CD14-positive monocyte (primary cell): ENCODE results near the gene FEZ2. TPM values are rescaled to one million over a fixed set of nuclear protein-coding genes. Genes with fewer than 3 reads are reported as not detected.

Source experiments
- DNase-seq, 3 donors: peaks; one replicate each; pipeline ENCODE4 v3.0.0-alpha.2; 2011 to 2022
- H2AFZ ChIP-seq: 2 replicates; pipeline ENCODE4 v1.6.0; 2012; ENCODE audit warnings: mild to moderate bottlenecking, low read depth, low read length, inconsistent platforms; ENCODE audit not compliant: insufficient read depth, poor library complexity, severe bottlenecking
- H3K27ac ChIP-seq, 2 donors: 1 replicate in 1 of 2; 2 replicates in 1 of 2; pipeline ENCODE4 v1.5.1; 2012 to 2013; ENCODE audit warnings: low read length in 2 of 2, control low read depth in 1 of 2, inconsistent platforms in 1 of 2, low read depth in 1 of 2, mild to moderate bottlenecking in 1 of 2
- H3K27me3 ChIP-seq, 2 donors: one replicate each; pipeline versions ENCODE4 v1.6.0 to v1.6.1; 2011 to 2013; ENCODE audit warnings: low read length in 2 of 2; ENCODE audit not compliant: control insufficient read depth in 2 of 2, insufficient read depth in 2 of 2
- H3K36me3 ChIP-seq, 2 donors: replicated peaks in 1 of 2; 1 replicate in 1 of 2; 2 replicates in 1 of 2; pipeline versions ENCODE4 v1.5.1 to v1.6.1; 2012 to 2013; ENCODE audit warnings: low read length in 2 of 2, control low read depth in 1 of 2, inconsistent platforms in 1 of 2, mild to moderate bottlenecking in 1 of 2; ENCODE audit not compliant: insufficient read depth in 2 of 2, control insufficient read depth in 1 of 2
- H3K4me1 ChIP-seq, 2 donors: 1 replicate in 1 of 2; 2 replicates in 1 of 2; pipeline versions ENCODE4 v1.5.1 to v1.6.1; 2012 to 2013; ENCODE audit warnings: low read length in 2 of 2, control low read depth in 1 of 2, inconsistent platforms in 1 of 2, mild to moderate bottlenecking in 1 of 2, moderate library complexity in 1 of 2; ENCODE audit not compliant: insufficient read depth in 2 of 2, control insufficient read depth in 1 of 2
- H3K4me2 ChIP-seq: replicated peaks from 2 replicates; pipeline ENCODE3; 2012; ENCODE audit warnings: low read length, moderate library complexity, mild to moderate bottlenecking; ENCODE audit not compliant: poor library complexity, severe bottlenecking; ENCODE audit errors: extremely low read depth
- H3K4me3 ChIP-seq, 3 experiments: fragments of 200-600 bp in 1 of 3; sonication (generic) in 1 of 3; replicated peaks in 1 of 3; 1 replicate in 2 of 3; 2 replicates in 1 of 3; pipeline ENCODE4 v1.5.1; 2011 to 2013; ENCODE audit warnings: low read length in 3 of 3, mild to moderate bottlenecking in 3 of 3, control low read depth in 2 of 3, low read depth in 2 of 3, inconsistent platforms in 1 of 3, moderate library complexity in 1 of 3
- H3K79me2 ChIP-seq: 2 replicates; pipeline ENCODE4 v1.6.0; 2012; ENCODE audit warnings: mild to moderate bottlenecking, control low read depth, inconsistent platforms, low read length, moderate library complexity; ENCODE audit not compliant: insufficient read depth
- H3K9ac ChIP-seq: 2 replicates; pipeline ENCODE4 v1.6.0; 2017; ENCODE audit warnings: low read length, mild to moderate bottlenecking; ENCODE audit not compliant: insufficient read depth, poor library complexity, severe bottlenecking
- H3K9me3 ChIP-seq, 2 donors: replicated peaks in 1 of 2; 1 replicate in 1 of 2; 2 replicates in 1 of 2; pipeline versions ENCODE4 v1.5.1 to v1.6.1; 2012 to 2013; ENCODE audit warnings: low read length in 2 of 2, control low read depth in 1 of 2; ENCODE audit not compliant: control insufficient read depth in 1 of 2, insufficient read depth in 1 of 2
- H4K20me1 ChIP-seq: 2 replicates; pipeline ENCODE4 v1.6.0; 2012; ENCODE audit warnings: mild to moderate bottlenecking, low read length, control low read depth, moderate library complexity; ENCODE audit not compliant: insufficient read depth
- H3K27ac Mint-ChIP-seq, 7 donors: one replicate each; pipeline ENCODE4 v1.8.0; 2020; ENCODE audit warnings: mild to moderate bottlenecking in 7 of 7, mixed read lengths in 7 of 7, moderate library complexity in 6 of 7, inconsistent platforms in 2 of 7
- H3K27me3 Mint-ChIP-seq, 3 donors: one replicate each; pipeline ENCODE4 v1.8.0; 2021 to 2022; ENCODE audit warnings: low read depth in 3 of 3, mild to moderate bottlenecking in 3 of 3, mixed read lengths in 3 of 3, moderate library complexity in 3 of 3, inconsistent platforms in 1 of 3
- H3K36me3 Mint-ChIP-seq, 2 donors: one replicate each; pipeline ENCODE4 v1.8.0; 2020; ENCODE audit warnings: mixed read lengths in 2 of 2, inconsistent platforms in 1 of 2, mild to moderate bottlenecking in 1 of 2
- H3K4me1 Mint-ChIP-seq: one replicate; pipeline ENCODE4 v1.8.0; 2020; ENCODE audit warnings: mild to moderate bottlenecking, mixed read lengths
- H3K4me3 Mint-ChIP-seq, 2 donors: one replicate each; pipeline ENCODE4 v1.8.0; 2020; ENCODE audit warnings: mild to moderate bottlenecking in 2 of 2, mixed read lengths in 2 of 2, moderate library complexity in 1 of 2
- H3K9me3 Mint-ChIP-seq, 7 donors: one replicate each; pipeline ENCODE4 v1.8.0; 2020 to 2022; ENCODE audit warnings: mixed read lengths in 7 of 7, mild to moderate bottlenecking in 6 of 7, moderate library complexity in 6 of 7, inconsistent platforms in 2 of 7
- WGBS: methylation state at CpG from one replicate; pipeline ENCODE4 v1.1.5; 2013; ENCODE audit warnings: missing lambda C conversion rate; ENCODE audit not compliant: insufficient coverage; 5-methylcytosine and 5-hydroxymethylcytosine counted together
- intact Hi-C, 2 donors: fragments of 100-400 bp; cut with micrococcal nuclease; formaldehyde crosslinking; loops; one replicate each; pipeline versions ENCODE4 v1.15.0 to v1.15.1; 2023
- polyA minus RNA-seq: library from RNA; depleted of rRNA, polyadenylated mRNA; stranded (reverse); fragments of >200 nt; gene quantifications from 2 replicates; pipeline ENCODE4 v1.2.3, GENCODE V29; 2012
- polyA plus RNA-seq, 3 donors: library from polyadenylated mRNA; depleted of rRNA in 1 of 3; unstranded in 2 of 3; stranded (reverse) in 1 of 3; fragments of 300-500 nt in 2 of 3; fragments of >200 nt in 1 of 3; fragmentation: Illumina TruSeq in 2 of 3; gene quantifications; 1 replicate in 2 of 3; 2 replicates in 1 of 3; pipeline ENCODE4 v1.2.3, GENCODE V29; 2012 to 2021
- total RNA-seq, 12 experiments: library from RNA in 1 of 12; stranded (reverse) in 1 of 12; fragments of 120-200 nt in 1 of 12; gene quantifications; one replicate each; pipeline ENCODE4 v1.2.4 and lab custom pipeline; 2013 to 2026; ENCODE audit warnings: mixed read lengths in 6 of 12, inconsistent platforms in 1 of 12
- TF ChIP-seq, protein P1 (sequence below): fragments of 200-600 bp; IDR thresholded peaks from one replicate; pipeline ENCODE4 v1.8.0; 2022; ENCODE audit warnings: antibody characterized with exemption, mild to moderate bottlenecking

Gene FEZ2, protein sequence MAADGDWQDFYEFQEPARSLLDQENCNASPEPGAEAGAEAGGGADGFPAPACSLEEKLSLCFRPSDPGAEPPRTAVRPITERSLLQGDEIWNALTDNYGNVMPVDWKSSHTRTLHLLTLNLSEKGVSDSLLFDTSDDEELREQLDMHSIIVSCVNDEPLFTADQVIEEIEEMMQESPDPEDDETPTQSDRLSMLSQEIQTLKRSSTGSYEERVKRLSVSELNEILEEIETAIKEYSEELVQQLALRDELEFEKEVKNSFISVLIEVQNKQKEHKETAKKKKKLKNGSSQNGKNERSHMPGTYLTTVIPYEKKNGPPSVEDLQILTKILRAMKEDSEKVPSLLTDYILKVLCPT
- 61.3 TPM for total RNA-seq (2013)
- polyA plus RNA-seq (10 to 100 TPM in 1 of 3 donors, 1 to 10 TPM in 2; 6.9 to 15.6 (median 8.7) TPM), polyA minus RNA-seq (12.9 and 17.8 TPM in 2 replicates), total RNA-seq (lab: John Stamatoyannopoulos, UW) (30.3 to 59.3 (median 45.3) reads per million in 11 experiments)

DNA sequence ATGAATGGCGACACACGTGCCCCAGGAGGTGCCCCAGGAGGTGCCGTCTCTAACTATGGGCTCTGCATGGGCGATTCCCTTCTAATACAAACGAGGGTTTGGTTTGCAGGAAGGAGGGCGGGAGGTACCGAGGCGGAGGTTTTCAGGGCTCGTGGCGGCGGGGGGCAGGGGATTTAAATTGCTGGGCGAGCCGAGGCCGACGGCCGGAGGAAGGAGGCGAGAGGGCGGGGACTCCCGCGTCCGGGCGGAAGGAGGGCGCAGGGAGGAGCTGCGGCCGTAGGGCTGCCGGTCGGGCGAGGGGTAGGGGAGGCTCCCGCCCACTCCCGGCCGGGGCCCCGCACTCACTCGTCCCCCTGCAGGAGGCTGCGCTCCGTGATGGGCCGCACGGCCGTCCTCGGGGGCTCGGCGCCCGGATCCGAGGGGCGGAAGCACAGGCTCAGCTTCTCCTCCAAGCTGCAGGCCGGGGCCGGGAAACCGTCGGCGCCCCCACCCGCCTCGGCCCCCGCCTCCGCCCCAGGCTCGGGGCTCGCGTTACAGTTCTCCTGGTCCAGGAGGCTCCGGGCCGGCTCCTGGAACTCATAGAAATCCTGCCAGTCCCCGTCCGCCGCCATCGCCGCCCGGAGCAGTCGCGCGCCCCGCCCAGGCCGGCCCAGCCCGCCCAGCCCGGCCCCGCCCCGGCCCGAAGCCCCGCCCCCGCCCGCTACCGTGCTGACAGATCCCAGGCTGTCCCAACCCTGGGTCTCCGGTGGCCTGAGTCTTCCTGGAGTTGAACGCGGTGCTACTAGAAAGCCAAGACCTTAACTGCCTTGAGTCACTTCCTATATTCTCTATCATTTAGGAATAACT lies at the start of gene FEZ2:
TSS of gene FEZ2 (minus strand) at position 637 of the 846 bp plus-strand sequence. CDS start at position 611, 26 bp downstream.
- Histone ChIP-seq H3K9me3 (no peaks in the 10 kb centered on the region), H3K27me3 (no peaks in the 10 kb centered on the region), H3K27ac (peak within 1 kb of the TSS in 1 of 2 donors; percentile 79), H3K4me1 (peaks cover 18 to 20% of the 10 kb centered on the region in 2 donors), H3K36me3 (peaks cover 0 to 16% of the 10 kb centered on the region in 2 donors), H3K4me2 (peak within 1 kb of the TSS; percentile 96), H3K4me3 (peak within 1 kb of the TSS; percentile 73 to 94 (median 74)), H3K9ac (peak within 1 kb of the TSS; percentile 79), H4K20me1 (peaks cover 49% of the 10 kb centered on the region), H2AFZ (peak within 1 kb of the TSS; percentile 78), H3K79me2 (peaks cover 49% of the 10 kb centered on the region)
- peak within 1 kb of the TSS; percentile 97 to 98 for H3K4me3 Mint-ChIP-seq
- H3K27me3 Mint-ChIP-seq: peaks cover 0 to 1% (median 0%) of the 10 kb centered on the region in 3 donors
- TF ChIP-seq, protein P1, sequence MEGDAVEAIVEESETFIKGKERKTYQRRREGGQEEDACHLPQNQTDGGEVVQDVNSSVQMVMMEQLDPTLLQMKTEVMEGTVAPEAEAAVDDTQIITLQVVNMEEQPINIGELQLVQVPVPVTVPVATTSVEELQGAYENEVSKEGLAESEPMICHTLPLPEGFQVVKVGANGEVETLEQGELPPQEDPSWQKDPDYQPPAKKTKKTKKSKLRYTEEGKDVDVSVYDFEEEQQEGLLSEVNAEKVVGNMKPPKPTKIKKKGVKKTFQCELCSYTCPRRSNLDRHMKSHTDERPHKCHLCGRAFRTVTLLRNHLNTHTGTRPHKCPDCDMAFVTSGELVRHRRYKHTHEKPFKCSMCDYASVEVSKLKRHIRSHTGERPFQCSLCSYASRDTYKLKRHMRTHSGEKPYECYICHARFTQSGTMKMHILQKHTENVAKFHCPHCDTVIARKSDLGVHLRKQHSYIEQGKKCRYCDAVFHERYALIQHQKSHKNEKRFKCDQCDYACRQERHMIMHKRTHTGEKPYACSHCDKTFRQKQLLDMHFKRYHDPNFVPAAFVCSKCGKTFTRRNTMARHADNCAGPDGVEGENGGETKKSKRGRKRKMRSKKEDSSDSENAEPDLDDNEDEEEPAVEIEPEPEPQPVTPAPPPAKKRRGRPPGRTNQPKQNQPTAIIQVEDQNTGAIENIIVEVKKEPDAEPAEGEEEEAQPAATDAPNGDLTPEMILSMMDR: no peak
- intact Hi-C loops: no loop called here
- H3K36me3 Mint-ChIP-seq: peaks cover 18 to 32% of the 10 kb centered on the region in 2 donors
- DNase-seq: peak; percentile 46 to 62 (median 48)
- peaks cover 35% of the 10 kb centered on the region for H3K4me1 Mint-ChIP-seq
- under 1% methylated on average over 64 of the region's 81 CpGs for WGBS
- peaks cover 0 to 2% (median 0%) of the 10 kb centered on the region in 7 donors for H3K9me3 Mint-ChIP-seq
- H3K27ac Mint-ChIP-seq: peak within 1 kb of the TSS; percentile 67 to 91 (median 81)

DNA sequence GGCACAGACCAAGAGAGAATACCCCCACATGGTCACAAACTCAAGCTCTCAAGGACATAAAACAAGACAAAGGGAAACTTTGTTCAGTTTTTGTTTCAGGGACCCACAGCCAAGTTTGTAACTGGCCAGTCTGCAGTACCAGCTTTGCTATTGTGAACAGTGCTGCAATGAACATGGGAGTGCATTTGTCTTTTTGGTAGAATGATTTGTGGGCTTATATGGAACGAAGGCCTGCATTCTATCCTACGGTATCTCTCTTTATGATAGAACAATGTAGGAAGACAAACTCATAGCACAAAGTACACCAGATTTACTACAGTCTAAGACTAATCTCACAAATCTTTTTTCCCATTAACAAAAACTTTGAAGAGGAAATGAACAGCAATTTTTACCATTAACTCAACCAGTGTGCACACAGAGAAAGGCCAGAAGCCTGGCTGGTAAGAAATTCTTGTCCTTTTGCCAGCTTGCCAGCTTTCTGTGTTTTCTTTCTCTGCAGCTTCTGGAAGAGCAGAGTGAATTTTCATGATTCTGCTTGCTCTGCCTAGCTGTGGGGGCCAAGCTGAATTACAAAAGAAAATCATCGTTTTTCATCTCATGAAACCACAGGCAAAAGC lies 37.1 kb upstream of the FEZ2 start:
- Mint-ChIP-seq H3K27ac (no peak overlapping the region), H3K4me1 (no peaks in the 10 kb centered on the region), H3K36me3 (no peaks in the 10 kb centered on the region), H3K9me3 (peaks cover 0 to 15% (median 6%) of the 10 kb centered on the region in 7 donors), H3K27me3 (no peaks in the 10 kb centered on the region), H3K4me3 (no peak overlapping the region)
- Histone ChIP-seq H3K79me2 (no peaks in the 10 kb centered on the region), H3K27me3 (no peaks in the 10 kb centered on the region), H4K20me1 (no peaks in the 10 kb centered on the region), H3K27ac (no peak overlapping the region), H3K36me3 (no peaks in the 10 kb centered on the region), H3K4me3 (no peak overlapping the region), H3K4me2 (no peak overlapping the region), H2AFZ (no peak overlapping the region), H3K9ac (no peak overlapping the region), H3K9me3 (no peaks in the 10 kb centered on the region), H3K4me1 (no peaks in the 10 kb centered on the region)
- TF ChIP-seq, protein P1: no peak
- intact Hi-C loops: no loop called here
- WGBS: 83% methylated on average over 2 of the region's 3 CpGs
- DNase-seq: no peak
